ENCODE measurements around the gene U2AF1L4. TPM values are rescaled to one million over a fixed set of nuclear protein-coding genes. Genes with fewer than 3 reads are reported as not detected.

The U2AF1L4 gene
- total RNA-seq, 1 donor from 2014 or later, result not detected

- Histone ChIP-seq H3K27me3 (no peaks in the 10 kb centered on the region), H3K9me3 (no peaks in the 10 kb centered on the region), H3K4me1 (peaks cover 9 to 18% of the 10 kb centered on the region in 2 donors), H3K27ac (peak overlapping the region; percentile 78), H3K36me3 (peaks cover 22 to 38% of the 10 kb centered on the region in 2 donors), H3K4me3 (peak overlapping the region; percentile 56 to 70)
- TF ChIP-seq CTCF (IDR thresholded peaks at IDR 0.05), result no peak
- no peak for DNase-seq (ENCODE audit: low spot score in 2 of 2)
- intact Hi-C loops (cut with DNase I), result loop anchor here (1.0 to 10.0 kb wide), 9 partner anchors 17 to 595 kb away; partner anchors contain the start of genes ETV2, FXYD7, HSPB6 and OVOL3
Measured at GRCh38 chr19:35739275-35740107, 5.7 kb downstream of the U2AF1L4 start.

- H3K27me3 ChIP-seq, result no peaks in the 10 kb centered on the region
- peaks cover 28 to 45% of the 10 kb centered on the region in 2 donors for H3K36me3 ChIP-seq
- intact Hi-C loops (cut with DNase I), result no loop called here
Measured at GRCh38 chr19:35738887-35739229, 6.4 kb downstream of the U2AF1L4 start.

GRCh38 chr19:35738021-35738886, 7.0 kb downstream of the U2AF1L4 start:
- DNase-seq (ENCODE audit: low spot score in 2 of 2), result no peak
- TF ChIP-seq CTCF (IDR thresholded peaks at IDR 0.05), result no peak
- H3K4me1 ChIP-seq, result peaks cover 5 to 12% of the 10 kb centered on the region in 2 donors
- no peaks in the 10 kb centered on the region for H3K27me3 ChIP-seq
- H3K36me3 ChIP-seq, result peaks cover 34 to 51% of the 10 kb centered on the region in 2 donors
- H3K9me3 ChIP-seq, result no peaks in the 10 kb centered on the region
- no peak overlapping the region for H3K27ac ChIP-seq
- intact Hi-C loops (cut with DNase I), result no loop called here
- no peak overlapping the region for H3K4me3 ChIP-seq

More at GRCh38 chr19:35738887-35739229, 6.4 kb downstream of the U2AF1L4 start:
- TF ChIP-seq CTCF (IDR thresholded peaks at IDR 0.05), result no peak
- H3K27ac ChIP-seq, result peak overlapping the region in 1 of 2 donors; percentile 78
- H3K4me1 ChIP-seq, result peaks cover 5 to 12% of the 10 kb centered on the region in 2 donors
- no peaks in the 10 kb centered on the region for H3K9me3 ChIP-seq
- H3K4me3 ChIP-seq, result no peak overlapping the region
- DNase-seq (ENCODE audit: low spot score in 2 of 2), result no peak

- H3K36me3 ChIP-seq, result peaks cover 40 to 60% of the 10 kb centered on the region in 2 donors
- peaks cover 5 to 12% of the 10 kb centered on the region in 2 donors for H3K4me1 ChIP-seq
- no peaks in the 10 kb centered on the region for H3K27me3 ChIP-seq
- H3K9me3 ChIP-seq, result no peaks in the 10 kb centered on the region
- TF ChIP-seq CTCF (IDR thresholded peaks at IDR 0.05), result no peak
- no peak overlapping the region for H3K27ac ChIP-seq
- H3K4me3 ChIP-seq, result no peak overlapping the region
- DNase-seq (ENCODE audit: low spot score in 2 of 2), result no peak
- intact Hi-C loops (cut with DNase I), result no loop called here
Measured at GRCh38 chr19:35736913-35737886, 8.0 kb downstream of the U2AF1L4 start.

GRCh38 chr19:35734889-35735288, 10.3 kb downstream of the U2AF1L4 start:
- no peak for DNase-seq (ENCODE audit: low spot score in 2 of 2)
- Histone ChIP-seq H3K4me1 (peaks cover 3 to 4% of the 10 kb centered on the region in 2 donors), H3K36me3 (peaks cover 64 to 83% of the 10 kb centered on the region in 2 donors), H3K27ac (no peak overlapping the region), H3K27me3 (no peaks in the 10 kb centered on the region), H3K9me3 (no peaks in the 10 kb centered on the region), H3K4me3 (no peak overlapping the region)
- no peak for TF ChIP-seq CTCF (IDR thresholded peaks at IDR 0.05)
- intact Hi-C loops (cut with DNase I), result no loop called here

Data from ascending aorta (tissue), 2 donors.